Fibroblast of gingiva (primary cell): ENCODE data around the gene FNDC8.
"Not testable (repeated sequence)": the region's sequence is repeated elsewhere in the genome, so short reads cannot be mapped to it uniquely, and the experiment has no call there.

ENCODE experiments used
- DNase-seq: peaks from one replicate; pipeline ENCODE4 v3.0.0-alpha.2; 2011; ENCODE audit warnings: low read depth

FNDC8 gene

GRCh38 chr17:35121315-35121714 lies at the start of gene FNDC8:
Gene FNDC8 (plus strand): TSS chr17:35121615. CDS start chr17:35121694, 79 bp downstream.
- DNase-seq = no peak

GRCh38 chr17:35073183-35073790 lies 48.1 kb upstream of the FNDC8 start:
- DNase-seq = no peak

GRCh38 chr17:35073991-35074627 lies 47.3 kb upstream of the FNDC8 start:
- no peak for DNase-seq

- peak; percentile 31 for DNase-seq
Measured at GRCh38 chr17:35074711-35075707, 46.4 kb upstream of the FNDC8 start.

GRCh38 chr17:35076874-35077273 lies 44.5 kb upstream of the FNDC8 start:
- DNase-seq = no peak

GRCh38 chr17:35079547-35080423 lies 41.6 kb upstream of the FNDC8 start:
- DNase-seq = no peak

- DNase-seq = no peak
Measured at GRCh38 chr17:35080536-35080935, 40.9 kb upstream of the FNDC8 start.

- no peak for DNase-seq
Measured at GRCh38 chr17:35081638-35082037, 39.8 kb upstream of the FNDC8 start.

GRCh38 chr17:35082073-35082657 lies 39.2 kb upstream of the FNDC8 start:
- peak; percentile 49 for DNase-seq

GRCh38 chr17:35083071-35083470 lies 38.3 kb upstream of the FNDC8 start:
- DNase-seq = no peak

- DNase-seq = no peak
Measured at GRCh38 chr17:35084987-35085386, 36.4 kb upstream of the FNDC8 start.

- DNase-seq = no peak
Measured at GRCh38 chr17:35086164-35086563, 35.3 kb upstream of the FNDC8 start.

- no peak for DNase-seq
Measured at GRCh38 chr17:35086931-35087573, 34.4 kb upstream of the FNDC8 start.

GRCh38 chr17:35087731-35088355 lies 33.6 kb upstream of the FNDC8 start:
- peak; percentile 22 for DNase-seq

GRCh38 chr17:35088356-35088880 lies 33.0 kb upstream of the FNDC8 start:
- DNase-seq = peak; percentile 54

- DNase-seq = peak; percentile 78
Measured at GRCh38 chr17:35088881-35089585, 32.4 kb upstream of the FNDC8 start.

- DNase-seq = no peak
Measured at GRCh38 chr17:35089586-35090296, 31.7 kb upstream of the FNDC8 start.

GRCh38 chr17:35090707-35091106 lies 30.7 kb upstream of the FNDC8 start:
- not testable (repeated sequence) for DNase-seq

- DNase-seq = peak; percentile 84
Measured at GRCh38 chr17:35094902-35095301, 26.5 kb upstream of the FNDC8 start.
